AG08396 (cell line): ENCODE measurements around the gene CD80.
A peak's percentile ranks its signal among the peaks of the same experiment; 100 is the strongest.
"Not testable (repeated sequence)": the region's sequence is repeated elsewhere in the genome, so short reads cannot be mapped to it uniquely, and the experiment has no call there.

Experiments used
- DNase-seq: peaks from one replicate; pipeline ENCODE4 v3.0.0; 2012; ENCODE audit warnings: low spot score, mixed read lengths

Gene CD80

GRCh38 chr3:119582178-119582577 lies 22.8 kb upstream of the CD80 start:
- DNase-seq: no peak

GRCh38 chr3:119580067-119580760 lies 20.8 kb upstream of the CD80 start:
- DNase-seq: peak; percentile 22

- DNase-seq: peak; percentile 83
These were observed 20.1 kb upstream of the CD80 start, which contains the start of gene ADPRH for GRCh38 chr3:119579366-119580066. Gene ADPRH (plus strand): TSS chr3:119579492. CDS start chr3:119582170, 2,678 bp downstream.

GRCh38 chr3:119575507-119575906 lies 16.1 kb upstream of the CD80 start:
- DNase-seq: no peak

GRCh38 chr3:119571688-119572087 lies 12.3 kb upstream of the CD80 start:
- no peak for DNase-seq

GRCh38 chr3:119571230-119571629 lies 11.8 kb upstream of the CD80 start:
- DNase-seq: no peak

- DNase-seq: no peak
These were observed 10.8 kb upstream of the CD80 start for GRCh38 chr3:119570229-119570628.

- no peak for DNase-seq
These were observed 9.7 kb upstream of the CD80 start for GRCh38 chr3:119569156-119569555.

GRCh38 chr3:119563334-119563733 lies 3.9 kb upstream of the CD80 start:
- not testable (repeated sequence) for DNase-seq

GRCh38 chr3:119562307-119562961 lies 3.0 kb upstream of the CD80 start:
- no peak for DNase-seq

GRCh38 chr3:119560160-119560559 lies 746 bp upstream of the CD80 start:
- no peak for DNase-seq

GRCh38 chr3:119558626-119559317 lies 642 bp downstream of the CD80 start:
- DNase-seq: no peak

- DNase-seq: no peak
These were observed 1.5 kb downstream of the CD80 start for GRCh38 chr3:119557877-119558269.

GRCh38 chr3:119557192-119557876 lies 2.1 kb downstream of the CD80 start:
- DNase-seq: no peak

- no peak for DNase-seq
These were observed 3.5 kb downstream of the CD80 start for GRCh38 chr3:119555929-119556328.

GRCh38 chr3:119555309-119555735 lies 4.1 kb downstream of the CD80 start:
- no peak for DNase-seq

- no peak for DNase-seq
These were observed 5.5 kb downstream of the CD80 start for GRCh38 chr3:119553823-119554415.

- DNase-seq: not testable (repeated sequence)
These were observed 6.5 kb downstream of the CD80 start for GRCh38 chr3:119552928-119553327.

GRCh38 chr3:119551598-119551997 lies 7.8 kb downstream of the CD80 start:
- no peak for DNase-seq

GRCh38 chr3:119550192-119550910 lies 9.1 kb downstream of the CD80 start:
- no peak for DNase-seq

- DNase-seq: no peak
These were observed 11.1 kb downstream of the CD80 start for GRCh38 chr3:119548341-119548740.
